Suppressor macrophage (primary cell): Measurements from ENCODE around the gene KLHL35.
"Not testable (repeated sequence)": the region's sequence is repeated elsewhere in the genome, so short reads cannot be mapped to it uniquely, and the experiment has no call there.

Source experiments
- DNase-seq, 4 experiments: peaks; one replicate each; pipeline ENCODE4 v3.0.0-alpha.2; 2020 to 2022

KLHL35 gene

DNA sequence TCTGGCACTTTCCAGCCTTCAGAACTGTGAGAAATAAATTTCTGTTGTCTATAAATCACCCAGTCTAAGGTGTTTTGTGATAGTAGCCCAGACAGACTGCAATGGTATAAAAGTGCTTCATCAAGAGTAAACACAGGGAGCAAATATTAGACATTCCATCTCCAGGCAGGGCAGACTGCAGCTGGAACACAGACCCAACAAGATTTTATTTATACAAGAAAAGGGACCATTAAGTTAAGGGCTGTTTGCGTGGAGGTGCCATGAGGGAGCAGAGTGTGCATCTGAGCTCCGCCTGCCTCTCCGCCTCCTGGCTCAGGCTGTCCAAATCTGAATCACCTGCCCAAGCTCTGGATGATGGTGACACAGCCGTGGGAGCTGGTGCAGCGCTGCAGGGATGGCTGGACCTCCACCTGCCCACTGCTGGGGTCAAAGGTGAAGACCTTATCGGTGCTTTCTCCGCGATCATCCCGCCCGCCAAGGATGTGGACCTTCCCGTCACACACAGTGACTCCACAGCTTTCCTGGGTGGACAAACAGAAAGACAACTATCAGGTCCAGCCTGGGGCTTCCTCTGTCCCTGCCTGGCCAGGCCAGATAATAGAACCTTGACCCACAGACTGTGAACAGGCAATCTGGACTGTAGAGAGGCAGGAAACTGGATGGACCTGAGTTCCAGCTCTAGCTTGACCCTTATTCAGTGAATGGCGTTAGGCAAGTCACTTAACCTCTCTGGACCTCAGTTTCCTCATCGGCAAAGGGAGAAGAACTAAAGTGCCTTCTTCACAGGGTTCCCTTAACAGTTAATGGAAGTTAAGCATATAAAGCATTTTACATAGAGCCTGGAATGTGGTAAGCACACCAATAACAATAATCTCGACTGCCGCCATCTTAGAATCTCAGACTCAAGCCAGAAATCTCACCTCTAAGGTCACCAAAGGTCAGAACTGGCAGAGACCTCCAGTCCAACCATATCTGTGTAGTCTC lies 10.5 kb downstream of the KLHL35 start:
- DNase-seq, result no peak

DNA sequence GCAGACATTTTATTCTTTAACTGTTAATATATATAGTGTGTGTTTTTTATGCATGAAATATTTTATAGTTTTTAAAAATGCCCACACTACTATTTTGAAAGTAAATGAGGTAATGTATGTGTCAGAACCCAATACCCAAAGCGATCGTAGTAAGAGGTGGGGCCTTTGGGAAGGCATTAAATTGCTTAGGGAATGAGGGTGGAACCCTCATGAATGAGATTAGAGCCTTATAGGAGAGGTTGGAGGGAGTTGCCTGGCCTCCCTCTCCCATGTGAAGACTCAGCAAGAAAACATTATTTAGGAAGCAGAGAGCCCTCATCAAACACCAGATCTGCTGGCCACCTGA lies 11.1 kb downstream of the KLHL35 start:
- DNase-seq, result no peak

DNA sequence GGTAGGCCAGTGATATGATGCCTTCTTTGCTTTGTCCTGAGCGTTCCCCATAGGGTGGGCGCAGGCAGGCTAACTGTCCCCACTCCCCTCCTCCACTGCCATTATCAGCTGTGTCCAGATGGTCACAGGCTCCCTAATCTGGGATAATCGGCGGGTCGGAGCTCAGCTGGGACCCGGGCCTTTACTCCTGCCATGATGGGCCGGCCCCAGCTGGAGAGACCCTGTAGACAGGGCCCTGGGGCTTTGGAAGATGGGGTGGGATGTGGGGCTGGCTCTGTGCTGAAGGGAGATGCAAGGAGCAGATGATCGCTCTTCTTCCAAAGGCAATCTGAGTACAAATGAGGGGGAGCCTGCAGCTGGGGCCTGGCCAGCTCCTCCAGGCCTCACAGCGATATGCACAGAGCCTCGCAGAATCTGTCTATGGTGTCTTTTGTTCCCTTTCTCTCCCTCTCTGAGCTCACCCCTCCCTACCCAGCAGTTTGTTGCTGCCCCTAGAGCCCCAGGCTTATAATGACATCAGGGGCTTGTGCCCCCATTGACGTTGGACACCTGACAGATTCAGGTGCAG lies 11.9 kb downstream of the KLHL35 start:
- no peak for DNase-seq

DNA sequence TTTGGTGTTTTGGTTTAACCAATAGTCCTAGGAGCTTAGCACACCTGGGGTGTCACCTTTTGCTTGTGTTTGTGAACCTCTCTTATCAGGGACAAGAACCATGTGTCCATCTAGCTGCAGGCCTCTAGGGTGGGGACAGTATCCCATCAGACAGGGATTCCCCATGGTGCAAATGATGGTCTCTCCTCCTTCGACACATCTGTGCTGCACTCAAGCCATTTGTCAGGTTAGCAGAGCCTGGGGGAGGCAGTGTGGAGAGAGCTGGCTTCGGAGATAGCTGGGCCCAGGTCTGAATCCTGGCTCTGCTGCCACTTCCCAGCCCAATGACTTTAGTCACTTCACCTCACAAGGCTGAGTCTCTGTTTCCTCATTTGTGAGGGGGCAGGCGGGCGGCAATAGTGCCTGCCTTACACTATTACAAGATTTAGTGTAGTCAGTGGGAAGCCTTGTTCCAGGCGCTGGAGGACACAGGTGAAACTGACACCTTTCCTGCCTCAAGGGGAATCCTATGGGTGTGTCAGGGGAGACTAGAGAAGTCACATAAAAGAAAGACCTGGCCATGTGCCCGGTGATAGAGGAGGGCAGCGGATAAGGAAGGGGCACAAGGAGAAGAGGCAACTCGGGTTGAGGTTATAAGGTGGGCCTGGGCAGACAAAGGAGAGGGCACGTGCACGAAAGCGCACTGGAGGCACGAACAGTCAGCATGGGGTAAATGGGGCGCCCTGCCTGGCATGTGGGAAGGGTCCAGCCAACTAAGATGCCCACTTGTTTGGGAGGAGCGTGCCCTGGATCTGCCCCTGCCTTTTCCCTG lies 12.6 kb downstream of the KLHL35 start:
- no peak for DNase-seq

DNA sequence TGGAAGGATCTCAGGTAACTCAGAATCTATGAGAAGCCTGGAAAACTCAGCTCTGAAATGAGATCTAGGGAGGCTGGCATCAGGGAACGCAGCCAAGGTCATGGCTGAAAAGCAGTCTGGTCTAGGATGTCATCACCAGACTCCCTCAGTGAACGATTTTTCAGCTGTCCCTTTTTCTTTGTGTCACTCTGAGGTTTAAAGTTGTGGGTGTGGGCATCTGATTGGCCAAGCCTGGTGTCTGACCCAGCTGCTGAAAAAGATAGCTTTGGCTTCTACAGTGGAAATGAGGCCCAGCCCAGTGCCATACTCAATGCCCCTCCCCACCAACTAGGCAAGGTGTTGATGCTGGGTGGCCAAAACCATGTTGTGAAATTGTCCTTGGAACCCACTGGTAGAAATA lies 19.1 kb downstream of the KLHL35 start:
- no peak for DNase-seq

- DNase-seq, result not testable (repeated sequence)
Observed at GRCh38 chr11:75413146-75413545, 19.9 kb downstream of the KLHL35 start.

DNA sequence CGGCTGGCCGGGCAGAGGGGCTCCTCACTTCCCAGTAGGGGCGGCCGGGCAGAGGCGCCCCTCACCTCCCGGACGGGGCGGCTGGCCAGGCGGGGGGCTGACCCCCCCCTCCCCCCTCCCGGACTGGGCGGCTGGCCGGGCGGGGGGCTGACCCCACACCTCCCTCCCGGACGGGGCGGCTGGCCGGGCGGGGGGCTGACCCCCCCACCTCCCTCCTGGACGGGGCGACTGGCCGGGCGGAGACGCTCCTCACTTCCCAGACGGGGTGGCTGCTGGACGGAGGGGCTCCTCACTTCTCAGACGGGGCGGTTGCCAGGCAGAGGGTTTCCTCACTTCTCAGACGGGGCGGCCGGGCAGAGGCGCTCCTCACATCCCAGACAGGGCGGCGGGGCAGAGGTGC lies 23.0 kb downstream of the KLHL35 start:
- DNase-seq, result not testable (repeated sequence)

DNA sequence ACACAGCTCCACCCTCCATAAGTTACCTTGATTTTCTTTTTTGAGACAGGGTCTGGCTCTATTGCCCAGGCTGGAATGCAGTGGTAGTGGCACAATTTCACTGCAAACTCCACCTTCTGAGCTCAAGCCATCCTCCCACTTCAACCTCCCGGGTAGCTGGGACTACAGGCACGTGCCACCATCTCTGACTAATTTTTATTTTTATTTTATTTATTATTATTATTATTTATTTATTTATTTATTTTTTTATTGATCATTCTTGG lies 24.1 kb downstream of the KLHL35 start:
- DNase-seq, result no peak

DNA sequence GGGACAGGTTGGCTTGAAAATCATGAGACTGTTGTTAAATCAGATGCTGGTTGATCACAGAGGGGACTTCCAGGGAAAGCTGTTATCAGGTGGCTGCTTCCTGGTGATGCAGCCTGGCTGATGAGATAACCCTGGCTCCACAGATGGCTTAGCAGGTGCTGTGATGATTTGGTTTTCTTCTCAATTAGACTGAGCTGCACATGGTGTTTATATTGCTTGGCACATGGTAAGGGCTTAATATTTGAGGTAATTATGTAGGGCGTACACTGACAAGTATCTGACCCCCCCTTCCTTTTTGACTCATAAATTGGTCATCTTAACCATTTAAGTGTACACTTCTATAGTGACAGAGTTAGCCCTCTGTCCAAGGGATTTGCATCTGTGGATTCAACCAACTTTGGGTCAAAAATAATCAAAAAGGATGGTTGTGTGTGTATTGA lies 26.6 kb downstream of the KLHL35 start:
- no peak for DNase-seq

- DNase-seq, result no peak
Observed at GRCh38 chr11:75403983-75404658, 28.9 kb downstream of the KLHL35 start.

DNA sequence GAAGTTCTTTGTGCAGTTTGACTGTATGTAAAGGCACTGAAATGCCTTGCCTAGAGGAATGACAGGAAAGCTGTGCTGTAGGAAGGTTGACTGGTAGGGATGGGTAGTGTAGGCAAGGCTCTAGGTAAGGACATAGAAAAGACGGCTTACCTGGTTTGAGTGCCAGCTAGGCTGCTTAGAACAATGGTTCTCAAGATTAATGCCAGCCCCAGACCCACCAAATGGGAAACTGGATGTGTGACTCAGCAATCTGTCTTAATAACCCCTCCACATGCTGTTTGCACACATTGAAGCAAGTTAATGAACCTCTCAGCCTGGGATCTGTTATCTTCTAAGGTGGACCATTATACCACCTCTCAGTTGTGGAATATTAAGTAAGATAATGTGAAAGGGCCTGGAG lies 30.0 kb downstream of the KLHL35 start:
- no peak for DNase-seq

DNA sequence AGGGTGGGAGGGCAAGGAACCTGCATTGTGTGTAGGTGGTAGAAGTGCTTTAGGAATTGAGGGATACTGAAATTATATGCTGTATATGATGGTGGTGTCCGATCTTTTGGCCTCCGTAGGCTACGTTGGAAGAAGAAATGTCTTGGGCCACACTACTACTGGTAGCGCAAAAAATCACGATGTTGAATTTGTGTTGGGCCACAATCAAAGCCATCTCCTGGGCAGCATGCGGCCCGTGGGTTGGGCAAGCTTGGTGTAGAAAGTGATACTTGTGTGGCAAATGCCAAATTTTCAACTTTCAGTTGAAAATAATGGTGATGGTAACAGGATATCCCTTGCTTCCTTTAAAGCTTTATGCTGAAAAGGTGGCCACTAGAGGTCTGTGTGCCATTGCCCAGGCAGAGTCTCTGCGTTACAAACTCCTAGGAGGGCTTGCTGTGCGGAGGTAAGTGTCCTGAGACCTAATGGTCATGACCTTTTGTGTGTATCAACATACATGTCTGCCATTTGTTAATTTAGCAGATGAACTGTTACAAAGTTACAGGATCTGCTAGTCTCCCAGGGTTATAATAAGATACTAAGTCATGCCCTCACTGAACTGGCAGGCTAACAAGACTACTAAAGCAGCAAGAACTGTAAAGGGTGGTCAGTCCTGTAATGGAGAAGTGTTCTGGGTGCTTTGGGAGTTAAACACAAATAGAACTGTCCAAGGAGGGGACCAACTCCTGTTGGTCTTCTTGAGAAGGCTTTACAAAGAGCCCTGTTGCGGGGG lies 30.8 kb downstream of the KLHL35 start:
- DNase-seq, result no peak

DNA sequence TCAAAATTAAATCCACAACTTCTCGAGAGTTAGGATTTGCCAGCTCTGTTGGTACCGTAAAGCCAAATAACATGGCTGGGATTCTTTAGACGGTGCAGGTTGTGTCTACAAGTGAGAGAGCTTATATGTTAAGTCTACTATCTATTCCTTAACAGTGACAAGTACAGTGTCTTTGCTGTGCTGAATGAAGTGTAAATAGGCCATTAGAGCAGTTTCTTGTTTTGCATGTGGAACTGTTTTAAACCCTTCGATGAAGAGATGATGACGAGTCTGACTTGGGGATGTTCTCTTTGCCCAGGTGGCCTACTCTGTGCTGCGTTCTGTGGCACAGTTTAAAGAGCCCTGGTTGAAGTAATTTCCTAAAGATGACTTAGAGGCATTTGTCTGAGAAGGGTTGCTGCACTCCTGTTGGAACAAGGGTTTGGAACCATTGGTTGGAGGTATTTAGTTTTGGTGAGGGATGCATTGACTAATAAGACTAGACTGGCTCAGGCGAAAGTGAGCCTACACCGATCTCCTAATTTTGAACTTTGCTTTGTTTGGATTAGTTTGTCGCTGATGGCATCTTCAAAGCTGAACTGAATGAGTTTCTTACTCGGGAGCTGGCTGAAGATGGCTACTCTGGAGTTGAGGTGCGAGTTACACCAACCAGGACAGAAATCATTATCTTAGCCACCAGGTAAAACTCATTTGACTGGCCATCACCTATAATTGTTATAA lies 32.7 kb downstream of the KLHL35 start:
- peak in 2 of 4 experiments; percentile 21 to 24 for DNase-seq

DNA sequence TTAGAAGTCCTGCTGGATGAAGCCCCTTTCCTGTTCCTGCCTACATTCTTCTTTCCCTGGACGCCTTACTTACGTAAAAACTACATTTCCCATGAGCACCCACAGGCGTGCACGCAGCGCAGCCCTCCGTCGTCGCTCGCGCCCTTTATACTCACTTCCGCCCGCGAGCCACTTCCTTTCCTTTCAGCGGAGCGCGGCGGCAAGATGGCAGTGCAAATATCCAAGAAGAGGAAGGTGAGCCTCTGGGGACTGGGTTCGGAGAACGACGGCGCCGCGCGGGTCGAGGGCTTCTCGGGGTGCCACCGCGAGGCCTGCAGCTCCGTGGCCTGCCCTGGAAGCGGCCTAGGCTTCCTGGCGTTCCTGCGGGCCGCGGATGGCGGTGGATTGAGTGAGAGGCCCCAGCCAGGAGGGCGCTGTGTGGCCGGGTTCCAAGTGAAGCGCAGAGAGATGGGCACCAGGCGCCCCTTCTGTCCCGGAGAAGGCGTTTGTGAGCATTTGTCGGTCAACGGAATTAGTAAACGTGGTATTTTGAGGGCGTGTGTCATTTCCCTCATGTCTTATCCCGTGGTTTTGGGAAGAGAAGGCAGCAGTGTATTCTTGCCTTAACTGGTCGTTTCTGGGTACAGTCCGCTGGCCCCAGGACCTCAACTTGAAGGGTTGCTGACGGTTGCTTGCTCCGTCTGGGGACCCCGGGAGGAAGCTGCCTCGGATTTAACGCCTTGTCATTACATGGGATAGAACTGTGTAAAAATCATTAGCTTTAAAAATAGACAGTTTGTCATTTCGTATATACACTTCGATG lies 33.5 kb downstream of the KLHL35 start, which contains the start of gene RPS3:
RPS3 (plus strand) TSS at position 175 of the 802 bp plus-strand sequence; CDS start at position 205, 30 bp downstream.
- DNase-seq, result peak; percentile 94 to 97 (median 96)

DNA sequence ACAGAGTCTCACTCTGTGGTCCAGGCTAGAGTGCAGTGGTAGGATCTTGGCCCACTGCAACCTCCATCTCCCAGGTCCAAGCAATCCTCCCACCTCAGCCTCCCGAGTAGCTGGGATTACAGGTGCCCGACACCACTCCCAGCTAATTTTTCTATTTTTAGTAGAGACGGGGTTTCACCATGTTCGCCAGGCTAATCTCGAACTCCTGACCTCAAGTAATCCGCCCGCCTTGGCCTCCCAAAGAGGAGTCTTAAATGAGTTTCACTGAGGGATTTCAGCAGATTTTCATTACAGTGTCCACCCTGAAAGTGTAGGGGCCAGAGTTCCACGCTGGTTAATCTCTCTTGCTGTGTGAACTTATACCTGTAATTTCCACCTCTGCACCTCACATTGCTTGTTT lies 34.1 kb downstream of the KLHL35 start:
- no peak for DNase-seq

DNA sequence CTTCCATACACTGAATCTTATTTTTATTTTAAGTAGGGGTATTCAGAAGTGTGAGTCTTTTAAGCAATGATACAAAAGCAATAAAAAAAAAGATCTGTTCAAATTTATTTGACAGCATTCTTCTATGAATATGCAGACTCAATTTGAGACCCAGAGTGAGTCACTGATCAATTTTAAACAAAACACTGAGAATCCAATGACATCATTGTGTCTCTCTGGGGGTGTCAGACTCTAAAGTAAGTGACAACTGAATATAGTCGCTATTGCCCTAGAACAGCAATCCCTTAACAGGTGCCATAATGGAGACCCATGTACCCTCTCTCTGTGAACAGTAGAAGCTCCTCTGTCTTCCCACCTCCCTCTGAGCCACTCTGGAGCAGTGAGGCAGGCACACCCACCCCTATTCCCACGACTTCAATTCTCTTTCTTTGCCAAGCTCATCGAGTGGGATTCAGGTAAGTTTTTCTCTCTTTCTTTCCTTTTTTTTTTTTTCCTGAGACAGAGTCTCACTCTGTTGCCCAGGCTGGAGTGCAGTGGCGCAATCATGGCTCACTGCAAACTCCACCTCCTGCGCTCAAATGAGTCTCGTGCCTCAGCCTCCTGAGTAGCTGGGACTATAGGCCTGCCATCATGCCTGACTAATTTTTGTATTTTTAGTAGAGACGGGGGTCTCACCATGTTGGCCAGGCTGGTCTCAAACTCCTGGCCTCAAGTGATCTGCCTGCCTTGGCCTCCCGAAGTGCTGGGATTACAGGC lies 38.7 kb downstream of the KLHL35 start:
- no peak for DNase-seq

- no peak for DNase-seq
Observed at GRCh38 chr11:75389925-75390324, 43.1 kb downstream of the KLHL35 start.

- no peak for DNase-seq
Observed at GRCh38 chr11:75389276-75389605, 43.8 kb downstream of the KLHL35 start.

GRCh38 chr11:75388386-75389275 lies 44.4 kb downstream of the KLHL35 start:
- peak; percentile 79 to 86 (median 84) for DNase-seq
